ENCODE results near the gene TULP1. TPM values are rescaled to one million over a fixed set of nuclear protein-coding genes. Genes with fewer than 3 reads are reported as not detected.
"Not testable (repeated sequence)": the region's sequence is repeated elsewhere in the genome, so short reads cannot be mapped to it uniquely, and the experiment has no call there.

TULP1 gene
- total RNA-seq, 1 experiment from 2014 or later: not detected

GRCh38 chr6:35543459-35544193, 30.9 kb upstream of the TULP1 start:
- H3K36me3 ChIP-seq (ENCODE audit: low read depth, low read length): no peaks in the 10 kb centered on the region
- H3K9ac ChIP-seq (ENCODE audit: low read length): no peak overlapping the region
- no peaks in the 10 kb centered on the region for H3K27me3 ChIP-seq (ENCODE audit: low read length)
- H3K9me3 ChIP-seq (ENCODE audit: low read length): no peaks in the 10 kb centered on the region
- ATAC-seq: no peak
- TF ChIP-seq CTCF (conservative IDR thresholded peaks at IDR 0.05; ENCODE audit: low read depth, low read length): no peak
- no peak for TF ChIP-seq EZH2 (IDR thresholded peaks at IDR 0.05; ENCODE audit: low read length, unreplicated experiment)
- TF ChIP-seq EZH2phosphoT487 (IDR thresholded peaks at IDR 0.05; ENCODE audit: borderline replicate concordance, low read length): no peak
- H2AFZ ChIP-seq (ENCODE audit: low read length): peak overlapping the region; percentile 53
- no peaks in the 10 kb centered on the region for H4K20me1 ChIP-seq (ENCODE audit: low read length)
- H3K4me2 ChIP-seq (ENCODE audit: low read length): no peak overlapping the region
- no peak for DNase-seq
- ChIA-PET CTCF (interaction anchor here (0.7 kb wide), 1 partner anchor 814 kb away, joined by 3 read pairs; no protein-coding TSS in a partner anchor), POLR2A (ENCODE audit: unreplicated experiment) (no interaction called here)
- no peaks in the 10 kb centered on the region for H3K79me2 ChIP-seq (ENCODE audit: low read length)
- H3K4me1 ChIP-seq (ENCODE audit: insufficient read depth, low read length): peaks cover 10% of the 10 kb centered on the region
- H3K4me3 ChIP-seq (ENCODE audit: low read length): no peak overlapping the region
- no peak overlapping the region for H3K27ac ChIP-seq (ENCODE audit: low read length)
- H3K9me2 ChIP-seq (replicated peaks; ENCODE audit: low read length): no peaks in the 10 kb centered on the region
- no TSS peak for BruUV-seq (replicated peaks)
- intact Hi-C loops (cut with micrococcal nuclease): no loop called here
- H3F3A ChIP-seq (ENCODE audit: low read length, unreplicated experiment): no peaks in the 10 kb centered on the region

- POLR2A ChIA-PET (ENCODE audit: unreplicated experiment): no interaction called here
- Histone ChIP-seq H2AFZ (ENCODE audit: low read length) (peak overlapping the region; percentile 49; the same call in 1 of the 2 replicates), H3K27ac (ENCODE audit: low read length) (no peak overlapping the region), H3F3A (ENCODE audit: low read length, unreplicated experiment) (no peaks in the 10 kb centered on the region), H3K4me2 (ENCODE audit: low read length) (no peak overlapping the region), H3K79me2 (ENCODE audit: low read length) (no peaks in the 10 kb centered on the region), H3K4me3 (ENCODE audit: low read length) (no peak overlapping the region), H3K4me1 (ENCODE audit: insufficient read depth, low read length) (peaks cover 10% of the 10 kb centered on the region), H3K9me2 (replicated peaks; ENCODE audit: low read length) (no peaks in the 10 kb centered on the region), H3K9me3 (ENCODE audit: low read length) (no peaks in the 10 kb centered on the region), H3K27me3 (ENCODE audit: low read length) (no peaks in the 10 kb centered on the region), H3K36me3 (ENCODE audit: low read depth, low read length) (no peaks in the 10 kb centered on the region), H3K9ac (ENCODE audit: low read length) (no peak overlapping the region), H4K20me1 (ENCODE audit: low read length) (no peaks in the 10 kb centered on the region)
- BruUV-seq (replicated peaks): no TSS peak
- CTCF ChIA-PET: no interaction called here
- ATAC-seq (no peak), DNase-seq (no peak)
- intact Hi-C loops (cut with micrococcal nuclease): no loop called here
- TF ChIP-seq EZH2 (IDR thresholded peaks at IDR 0.05; ENCODE audit: low read length, unreplicated experiment) (no peak), EZH2phosphoT487 (IDR thresholded peaks at IDR 0.05; ENCODE audit: borderline replicate concordance, low read length) (no peak), CTCF (conservative IDR thresholded peaks at IDR 0.05; ENCODE audit: low read depth, low read length) (no peak)
These were observed 29.1 kb upstream of the TULP1 start for GRCh38 chr6:35541836-35542235.

GRCh38 chr6:35539223-35539622, 26.5 kb upstream of the TULP1 start:
- ChIA-PET POLR2A (ENCODE audit: unreplicated experiment) (no interaction called here), CTCF (no interaction called here)
- H3K27me3 ChIP-seq (ENCODE audit: low read length): no peaks in the 10 kb centered on the region
- no peak overlapping the region for H2AFZ ChIP-seq (ENCODE audit: low read length)
- intact Hi-C loops (cut with micrococcal nuclease): no loop called here
- no peaks in the 10 kb centered on the region for H3K4me1 ChIP-seq (ENCODE audit: insufficient read depth, low read length)
- no peak for ATAC-seq
- H3K9me2 ChIP-seq (replicated peaks; ENCODE audit: low read length): no peaks in the 10 kb centered on the region
- TF ChIP-seq CTCF (conservative IDR thresholded peaks at IDR 0.05; ENCODE audit: low read depth, low read length) (no peak), EZH2phosphoT487 (IDR thresholded peaks at IDR 0.05; ENCODE audit: borderline replicate concordance, low read length) (no peak), EZH2 (IDR thresholded peaks at IDR 0.05; ENCODE audit: low read length, unreplicated experiment) (no peak)
- H3K36me3 ChIP-seq (ENCODE audit: low read depth, low read length): no peaks in the 10 kb centered on the region
- no peak overlapping the region for H3K27ac ChIP-seq (ENCODE audit: low read length)
- no peaks in the 10 kb centered on the region for H3K79me2 ChIP-seq (ENCODE audit: low read length)
- H3F3A ChIP-seq (ENCODE audit: low read length, unreplicated experiment): no peaks in the 10 kb centered on the region
- DNase-seq: no peak
- no peaks in the 10 kb centered on the region for H4K20me1 ChIP-seq (ENCODE audit: low read length)
- H3K9ac ChIP-seq (ENCODE audit: low read length): no peak overlapping the region
- no peak overlapping the region for H3K4me2 ChIP-seq (ENCODE audit: low read length)
- no TSS peak for BruUV-seq (replicated peaks)
- H3K4me3 ChIP-seq (ENCODE audit: low read length): no peak overlapping the region
- no peaks in the 10 kb centered on the region for H3K9me3 ChIP-seq (ENCODE audit: low read length)

- H3K4me1 ChIP-seq (ENCODE audit: insufficient read depth, low read length); H3K79me2 ChIP-seq (ENCODE audit: low read length); ATAC-seq; H3K4me3 ChIP-seq (ENCODE audit: low read length); H3K27ac ChIP-seq (ENCODE audit: low read length); H3K27me3 ChIP-seq (ENCODE audit: low read length); BruUV-seq (replicated peaks); H2AFZ ChIP-seq (ENCODE audit: low read length); H3K9me3 ChIP-seq (ENCODE audit: low read length); DNase-seq; H4K20me1 ChIP-seq (ENCODE audit: low read length); intact Hi-C loops (cut with micrococcal nuclease); H3K9me2 ChIP-seq (replicated peaks; ENCODE audit: low read length); H3K4me2 ChIP-seq (ENCODE audit: low read length); H3K9ac ChIP-seq (ENCODE audit: low read length); POLR2A ChIA-PET (ENCODE audit: unreplicated experiment); CTCF ChIA-PET; H3K36me3 ChIP-seq (ENCODE audit: low read depth, low read length); H3F3A ChIP-seq (ENCODE audit: low read length, unreplicated experiment): not testable (repeated sequence)
These were observed 23.2 kb upstream of the TULP1 start for GRCh38 chr6:35535847-35536246.
